ENCODE data around the gene ZNF846. TPM values are rescaled to one million over a fixed set of nuclear protein-coding genes. Genes with fewer than 3 reads are reported as not detected.
A peak's percentile ranks its signal among the peaks of the same experiment; 100 is the strongest.

ZNF846 gene
- total and polyA plus RNA-seq, 9 of the 15 experiments (the other 6 are each of a cell fraction or from before 2014, with no cell fraction given): 4.1 to 8.7 (median 7.8) TPM

DNA sequence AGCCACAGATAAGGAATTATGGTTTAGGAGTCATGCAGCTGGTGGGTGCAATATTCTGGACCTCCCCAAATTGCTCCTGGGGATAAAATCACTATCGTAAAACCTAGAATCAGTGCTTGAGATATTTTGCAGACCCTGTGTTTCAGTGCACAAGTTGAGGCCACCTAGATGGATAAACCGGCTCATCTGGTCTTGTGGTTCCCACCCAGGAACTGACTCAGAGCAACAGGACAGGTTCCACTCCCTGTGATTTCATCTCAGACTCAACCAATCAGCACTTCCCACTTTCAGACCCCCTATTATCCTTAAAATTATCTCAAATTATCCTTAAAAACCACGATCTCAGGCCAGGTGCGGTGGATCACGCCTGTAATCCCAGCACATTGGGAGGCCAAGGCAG is 29.3 kb upstream of the ZNF846 start:
- H3K9me3 ChIP-seq (replicated peaks; ENCODE audit: control insufficient read depth, insufficient read depth, low read depth, low read length): peaks cover 5% of the 10 kb centered on the region; the same call in 1 of the 2 replicates
- no peaks in the 10 kb centered on the region for H3K27me3 ChIP-seq (ENCODE audit: control insufficient read depth in 2 of 2, insufficient read depth in 2 of 2, low read length in 2 of 2)
- intact Hi-C loops (cut with micrococcal nuclease): no loop called here
- no peak overlapping the region for H3K4me2 ChIP-seq (ENCODE audit: insufficient read depth, low read length)
- H3K4me1 ChIP-seq (replicated peaks in 1 of 2; ENCODE audit: control insufficient read depth in 2 of 2, insufficient read depth in 2 of 2, low read length in 2 of 2): peaks cover 3 to 4% of the 10 kb centered on the region in 2 experiments; a peak in 4 of 5 replicates
- WGBS (ENCODE audit: insufficient coverage, low coverage, missing lambda C conversion rate): 33% methylated on average over 5 of the region's 5 CpGs
- H3K79me2 ChIP-seq (ENCODE audit: control insufficient read depth, insufficient read depth, low read length): peaks cover 3% of the 10 kb centered on the region; the same call in 1 of the 3 replicates
- ChIA-PET POLR2A (no interaction called here), CTCF (ENCODE audit: low intra/inter-chr PET ratio) (no interaction called here)
- no peak overlapping the region for H3K27ac ChIP-seq (ENCODE audit: extremely low read depth, low read depth, low read length)
- DNase-seq (ENCODE audit: extremely low read depth in 1 of 4, low spot score in 3 of 4) (no peak), ATAC-seq (no peak), FAIRE-seq (no peak)
- no peak overlapping the region for H3K9ac ChIP-seq (ENCODE audit: insufficient read depth in 1 of 2, low read depth in 2 of 2, low read length in 2 of 2)
- no peak for TF ChIP-seq GTF2E2 (tag; IDR thresholded peaks at IDR 0.05)
- no peak for TF ChIP-seq POLR2H (tag; IDR thresholded peaks at IDR 0.05; ENCODE audit: low read depth)
- TF ChIP-seq BRD4 (IDR thresholded peaks at IDR 0.05): no peak
- no peak overlapping the region for H3K4me3 ChIP-seq
- no peaks in the 10 kb centered on the region for H3K36me3 ChIP-seq (ENCODE audit: control insufficient read depth, insufficient read depth, low read length)
- H3K9me1 ChIP-seq (ENCODE audit: control insufficient read depth, insufficient read depth, low read length): no peaks in the 10 kb centered on the region
- in situ Hi-C loops (cut with MboI): loop anchor here (10.0 kb wide), 1 partner anchor 663 kb away; no protein-coding TSS in a partner anchor
- BruUV-seq (replicated peaks): no TSS peak
- H2AFZ ChIP-seq (ENCODE audit: low read depth, low read length): no peak overlapping the region
- H4K20me1 ChIP-seq (replicated peaks; ENCODE audit: control insufficient read depth, insufficient read depth, low read length): no peaks in the 10 kb centered on the region

DNA sequence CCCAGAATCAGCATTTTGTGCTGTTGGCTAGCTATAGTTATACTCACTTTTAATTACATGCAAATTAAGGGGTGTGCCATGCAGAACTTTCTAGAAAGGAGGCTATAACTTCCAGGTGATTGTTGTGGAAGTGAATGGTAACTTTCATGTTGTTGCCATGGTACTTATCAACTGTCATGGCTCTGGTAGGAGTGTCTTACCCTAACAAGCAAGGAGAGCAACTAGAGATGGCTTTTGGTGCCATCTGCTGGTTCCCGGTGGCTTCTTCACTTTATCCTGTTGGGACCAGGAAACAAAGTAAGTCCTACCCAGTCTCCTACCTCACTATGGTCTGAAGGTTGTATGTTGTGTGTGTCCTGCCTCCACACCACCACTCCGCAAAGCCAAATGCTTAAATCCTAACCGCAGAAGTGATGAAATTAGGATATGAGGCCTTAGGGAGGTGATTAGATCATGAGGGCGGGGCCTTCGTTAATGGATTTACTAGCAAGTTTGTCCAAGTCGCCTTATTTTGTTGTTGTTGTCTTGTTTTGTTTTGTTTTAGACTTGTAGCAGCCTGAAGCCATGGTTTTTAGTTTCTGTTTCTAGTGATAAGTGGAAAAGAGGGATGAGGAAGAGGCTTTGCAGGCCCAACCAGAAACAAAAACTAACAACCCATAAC is 27.7 kb upstream of the ZNF846 start:
- Histone ChIP-seq H2AFZ (ENCODE audit: low read depth, low read length) (peak overlapping the region; percentile 56), H4K20me1 (replicated peaks; ENCODE audit: control insufficient read depth, insufficient read depth, low read length) (no peaks in the 10 kb centered on the region), H3K9me3 (replicated peaks; ENCODE audit: control insufficient read depth, insufficient read depth, low read depth, low read length) (peaks cover 5% of the 10 kb centered on the region; the same call in 1 of the 2 replicates), H3K9me1 (ENCODE audit: control insufficient read depth, insufficient read depth, low read length) (no peaks in the 10 kb centered on the region), H3K27ac (ENCODE audit: extremely low read depth, low read depth, low read length) (no peak overlapping the region), H3K9ac (ENCODE audit: insufficient read depth in 1 of 2, low read depth in 2 of 2, low read length in 2 of 2) (no peak overlapping the region), H3K4me3 (no peak overlapping the region), H3K4me2 (ENCODE audit: insufficient read depth, low read length) (no peak overlapping the region; the same call in 1 of the 2 replicates), H3K27me3 (ENCODE audit: control insufficient read depth in 2 of 2, insufficient read depth in 2 of 2, low read length in 2 of 2) (no peaks in the 10 kb centered on the region), H3K79me2 (ENCODE audit: control insufficient read depth, insufficient read depth, low read length) (peaks cover 3% of the 10 kb centered on the region; the same call in 1 of the 3 replicates), H3K4me1 (replicated peaks in 1 of 2; ENCODE audit: control insufficient read depth in 2 of 2, insufficient read depth in 2 of 2, low read length in 2 of 2) (peaks cover 3 to 7% of the 10 kb centered on the region in 2 experiments; a peak in 4 of 5 replicates), H3K36me3 (ENCODE audit: control insufficient read depth, insufficient read depth, low read length) (no peaks in the 10 kb centered on the region)
- in situ Hi-C loops (cut with MboI) (loop anchor here (10.0 kb wide), 1 partner anchor 661 kb away; no protein-coding TSS in a partner anchor), intact Hi-C loops (cut with micrococcal nuclease) (no loop called here)
- POLR2A ChIA-PET: interaction anchor here (0.7 to 0.9 kb wide), 3 partner anchors 8 to 482 kb away, joined by 3 read pairs; partner anchors contain the start of gene FBXL12
- ATAC-seq (peak; percentile 63), FAIRE-seq (peak; percentile 98), DNase-seq (ENCODE audit: extremely low read depth in 1 of 4, low spot score in 3 of 4) (peak; percentile 53 to 91 (median 59))
- 32% methylated on average over 5 of the region's 6 CpGs for WGBS (ENCODE audit: insufficient coverage, low coverage, missing lambda C conversion rate)
- CTCF ChIA-PET (ENCODE audit: low intra/inter-chr PET ratio): interaction anchor here (0.6 to 2.6 kb wide), 6 partner anchors 151 to 1141 kb away, joined by 3 to 25 read pairs (median 4); no protein-coding TSS in a partner anchor
- no TSS peak for BruUV-seq (replicated peaks)
- TF ChIP-seq JUND (IDR thresholded peaks at IDR 0.05; ENCODE audit: borderline replicate concordance, low read depth, low read length) (peak; percentile 21; the same call in 1 of the 2 replicates), JUND (tag; IDR thresholded peaks at IDR 0.05; ENCODE audit: borderline replicate concordance, low read depth, low read length) (no peak), STAG1 (CRISPR knock-in tag; IDR thresholded peaks at IDR 0.05; ENCODE audit: borderline replicate concordance) (peak; percentile 66; the same call in 1 of the 2 replicates), RAD21 (CRISPR knock-in tag; conservative IDR thresholded peaks at IDR 0.05 in 1 of 2, IDR thresholded peaks at IDR 0.05 in 1 of 2) (peak; percentile 92 to 98), CSDE1 (IDR thresholded peaks at IDR 0.05) (peak in 1 of 2 experiments; percentile 62; a peak in 1 of 4 replicates), YY1 (IDR thresholded peaks at IDR 0.05; ENCODE audit: borderline replicate concordance in 1 of 3, control insufficient read depth in 1 of 3, extremely low read depth in 1 of 3, insufficient read depth in 3 of 3, insufficient read length in 1 of 3, insufficient replicate concordance in 2 of 3, low read depth in 1 of 3, low read length in 2 of 3) (peak in 2 of 3 experiments; percentile 44 to 78), LARP7 (IDR thresholded peaks at IDR 0.05) (no peak), BMI1 (IDR thresholded peaks at IDR 0.05; ENCODE audit: low read length) (peak; percentile 76)
- TF ChIP-seq, protein P1, sequence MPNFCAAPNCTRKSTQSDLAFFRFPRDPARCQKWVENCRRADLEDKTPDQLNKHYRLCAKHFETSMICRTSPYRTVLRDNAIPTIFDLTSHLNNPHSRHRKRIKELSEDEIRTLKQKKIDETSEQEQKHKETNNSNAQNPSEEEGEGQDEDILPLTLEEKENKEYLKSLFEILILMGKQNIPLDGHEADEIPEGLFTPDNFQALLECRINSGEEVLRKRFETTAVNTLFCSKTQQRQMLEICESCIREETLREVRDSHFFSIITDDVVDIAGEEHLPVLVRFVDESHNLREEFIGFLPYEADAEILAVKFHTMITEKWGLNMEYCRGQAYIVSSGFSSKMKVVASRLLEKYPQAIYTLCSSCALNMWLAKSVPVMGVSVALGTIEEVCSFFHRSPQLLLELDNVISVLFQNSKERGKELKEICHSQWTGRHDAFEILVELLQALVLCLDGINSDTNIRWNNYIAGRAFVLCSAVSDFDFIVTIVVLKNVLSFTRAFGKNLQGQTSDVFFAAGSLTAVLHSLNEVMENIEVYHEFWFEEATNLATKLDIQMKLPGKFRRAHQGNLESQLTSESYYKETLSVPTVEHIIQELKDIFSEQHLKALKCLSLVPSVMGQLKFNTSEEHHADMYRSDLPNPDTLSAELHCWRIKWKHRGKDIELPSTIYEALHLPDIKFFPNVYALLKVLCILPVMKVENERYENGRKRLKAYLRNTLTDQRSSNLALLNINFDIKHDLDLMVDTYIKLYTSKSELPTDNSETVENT (CRISPR knock-in tag; IDR thresholded peaks at IDR 0.05): no peak

All from K562 (cell line).